ENCODE measurements around the gene NT5C.

Gene NT5C

DNA sequence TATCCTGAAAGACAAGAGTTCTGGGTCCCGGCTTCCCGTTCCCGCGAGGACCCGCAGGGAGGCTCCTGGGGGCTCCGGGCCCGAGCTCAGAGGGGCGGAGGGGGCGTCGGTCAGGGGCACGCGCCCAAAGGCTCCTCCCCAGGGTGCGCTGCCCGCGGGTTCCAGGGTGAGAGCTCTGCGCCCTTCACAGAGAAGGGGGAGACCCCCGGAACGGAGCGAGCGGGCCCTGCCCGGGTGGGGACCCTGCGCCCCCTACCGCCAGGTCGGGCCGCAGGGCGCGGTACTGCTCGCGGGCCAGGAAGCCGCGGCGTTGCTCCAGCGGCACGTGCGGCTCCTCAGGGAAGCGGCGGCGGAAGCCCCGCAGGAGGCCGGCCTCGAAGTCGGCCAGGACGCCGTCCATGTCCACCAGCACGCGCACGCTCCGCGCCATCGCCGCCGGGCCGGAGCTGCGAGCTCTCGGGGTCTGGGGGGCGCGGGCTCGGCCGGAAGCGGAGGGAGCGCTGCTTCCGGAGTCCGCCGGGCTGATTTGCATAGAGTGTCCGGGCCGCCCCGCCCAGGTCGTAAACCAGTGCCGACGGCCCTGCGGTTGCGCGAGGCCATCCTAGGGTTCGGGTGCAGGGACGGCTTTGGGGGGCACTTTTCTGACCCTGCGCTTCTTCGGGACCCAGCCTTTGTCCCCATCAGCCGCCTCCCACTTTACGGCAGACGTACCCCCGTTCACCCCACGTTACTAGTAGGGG lies at the start of gene NT5C:
TSS of gene NT5C (minus strand) at position 465 of the 740 bp plus-strand sequence. CDS start at position 430, 35 bp downstream.
- Histone ChIP-seq H3K27me3 (no peaks in the 10 kb centered on the region), H3K27ac (peak within 1 kb of the TSS; percentile 79 to 85)
- intact Hi-C loops (cut with DNase I; ENCODE audit: low total_unique reads), result no loop called here

DNA sequence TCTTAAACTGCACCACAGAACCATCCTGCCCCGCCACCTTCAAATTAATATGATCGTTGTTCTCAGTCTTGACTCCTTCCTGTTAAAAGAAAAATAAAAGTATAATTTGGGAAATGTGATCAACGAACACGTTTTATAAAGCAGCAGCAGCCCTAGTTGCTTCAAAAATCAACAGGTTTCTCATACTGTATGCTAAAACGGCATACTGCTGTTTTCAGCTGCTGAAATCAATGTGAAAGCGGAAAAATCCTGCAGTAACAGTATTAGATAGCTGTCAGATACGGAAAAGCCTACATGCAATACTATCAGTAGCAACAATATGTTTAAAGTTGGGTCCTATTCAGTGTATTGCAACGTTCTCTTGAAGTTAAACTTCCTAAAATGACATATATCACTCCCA lies 49.6 kb upstream of the NT5C start:
- H3K4me1 ChIP-seq, result peaks cover 0 to 33% (median 19%) of the 10 kb centered on the region in 4 donors
- TF ChIP-seq, protein P1, sequence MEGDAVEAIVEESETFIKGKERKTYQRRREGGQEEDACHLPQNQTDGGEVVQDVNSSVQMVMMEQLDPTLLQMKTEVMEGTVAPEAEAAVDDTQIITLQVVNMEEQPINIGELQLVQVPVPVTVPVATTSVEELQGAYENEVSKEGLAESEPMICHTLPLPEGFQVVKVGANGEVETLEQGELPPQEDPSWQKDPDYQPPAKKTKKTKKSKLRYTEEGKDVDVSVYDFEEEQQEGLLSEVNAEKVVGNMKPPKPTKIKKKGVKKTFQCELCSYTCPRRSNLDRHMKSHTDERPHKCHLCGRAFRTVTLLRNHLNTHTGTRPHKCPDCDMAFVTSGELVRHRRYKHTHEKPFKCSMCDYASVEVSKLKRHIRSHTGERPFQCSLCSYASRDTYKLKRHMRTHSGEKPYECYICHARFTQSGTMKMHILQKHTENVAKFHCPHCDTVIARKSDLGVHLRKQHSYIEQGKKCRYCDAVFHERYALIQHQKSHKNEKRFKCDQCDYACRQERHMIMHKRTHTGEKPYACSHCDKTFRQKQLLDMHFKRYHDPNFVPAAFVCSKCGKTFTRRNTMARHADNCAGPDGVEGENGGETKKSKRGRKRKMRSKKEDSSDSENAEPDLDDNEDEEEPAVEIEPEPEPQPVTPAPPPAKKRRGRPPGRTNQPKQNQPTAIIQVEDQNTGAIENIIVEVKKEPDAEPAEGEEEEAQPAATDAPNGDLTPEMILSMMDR (IDR thresholded peaks at IDR 0.05), result no peak
- H3K9me3 ChIP-seq, result no peaks in the 10 kb centered on the region
- H3K27ac ChIP-seq, result peak overlapping the region; percentile 98 to 99
- H3K4me3 ChIP-seq, result peak overlapping the region; percentile 99 to 100
- no peaks in the 10 kb centered on the region for H3K27me3 ChIP-seq
- H3K36me3 ChIP-seq, result peaks cover 6 to 39% (median 23%) of the 10 kb centered on the region in 3 donors
- no peak for DNase-seq
- intact Hi-C loops (cut with DNase I; ENCODE audit: low total_unique reads), result no loop called here

More for the DNA sequence above, at the start of gene NT5C:
- peaks cover 0 to 15% (median 5%) of the 10 kb centered on the region in 4 donors for H3K4me1 ChIP-seq
- H3K9me3 ChIP-seq, result no peaks in the 10 kb centered on the region
- TF ChIP-seq, protein P1 (IDR thresholded peaks at IDR 0.05), result peak; percentile 56
- H3K36me3 ChIP-seq, result peaks cover 0 to 19% (median 0%) of the 10 kb centered on the region in 3 donors
- peak; percentile 79 to 88 for DNase-seq
- peak within 1 kb of the TSS; percentile 61 to 63 for H3K4me3 ChIP-seq

GRCh38 chr17:75178453-75178852 lies 46.9 kb upstream of the NT5C start:
- Histone ChIP-seq H3K4me3 (no peak overlapping the region), H3K9me3 (no peaks in the 10 kb centered on the region), H3K27me3 (no peaks in the 10 kb centered on the region), H3K36me3 (peaks cover 32 to 65% (median 47%) of the 10 kb centered on the region in 3 donors), H3K4me1 (peaks cover 0 to 30% (median 18%) of the 10 kb centered on the region in 4 donors), H3K27ac (no peak overlapping the region)
- TF ChIP-seq, protein P1 (IDR thresholded peaks at IDR 0.05), result no peak
- no peak for DNase-seq
- intact Hi-C loops (cut with DNase I; ENCODE audit: low total_unique reads), result no loop called here

DNA sequence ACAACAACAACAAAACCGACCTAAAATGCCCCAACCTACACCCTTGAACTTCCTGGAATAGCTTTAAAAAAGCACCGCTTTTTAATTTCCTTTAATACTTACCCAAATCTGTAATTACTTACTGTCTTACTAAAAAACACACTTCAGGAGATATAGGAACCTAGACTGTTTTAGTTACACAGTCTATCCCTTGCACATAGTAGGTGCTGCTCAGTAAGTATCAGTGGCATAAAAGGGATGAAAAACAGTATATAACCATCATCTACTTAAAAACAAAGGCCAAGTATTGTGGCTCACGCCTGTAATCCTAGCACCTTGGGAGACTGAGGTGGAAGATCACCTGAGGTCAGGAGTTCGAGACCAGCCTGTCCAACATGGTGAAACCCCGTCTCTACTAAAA lies 45.1 kb upstream of the NT5C start:
- Histone ChIP-seq H3K9me3 (no peaks in the 10 kb centered on the region), H3K27me3 (no peaks in the 10 kb centered on the region), H3K27ac (no peak overlapping the region), H3K4me3 (no peak overlapping the region), H3K4me1 (peaks cover 0 to 27% (median 16%) of the 10 kb centered on the region in 4 donors), H3K36me3 (peaks cover 36 to 78% (median 59%) of the 10 kb centered on the region in 3 donors)
- TF ChIP-seq, protein P1 (IDR thresholded peaks at IDR 0.05), result no peak
- DNase-seq, result no peak
- intact Hi-C loops (cut with DNase I; ENCODE audit: low total_unique reads), result no loop called here

DNA sequence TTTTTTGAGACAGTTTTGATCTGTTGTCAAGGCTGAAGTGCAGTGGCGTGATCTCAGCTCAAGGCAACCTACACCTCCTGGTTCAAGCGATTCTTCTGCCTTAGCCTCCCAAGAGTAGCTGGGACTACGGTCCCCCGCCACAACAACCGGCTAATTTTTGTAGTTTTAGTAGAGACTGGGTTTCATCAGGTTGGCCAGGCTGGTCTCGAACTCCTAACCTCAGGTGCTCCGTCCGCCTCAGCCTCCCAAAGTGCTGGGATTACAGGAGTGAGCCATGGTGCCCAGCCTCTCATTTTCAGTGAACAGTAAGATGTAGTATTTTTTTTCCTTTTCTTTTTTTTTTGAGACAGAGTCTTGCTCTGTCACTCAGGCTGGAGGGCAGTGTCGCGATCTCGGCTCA lies 43.5 kb upstream of the NT5C start:
- intact Hi-C loops (cut with DNase I; ENCODE audit: low total_unique reads), result loop anchor here (2.0 kb wide), 1 partner anchor 58 kb away; no protein-coding TSS in a partner anchor
- Histone ChIP-seq H3K27me3 (no peaks in the 10 kb centered on the region), H3K27ac (no peak overlapping the region), H3K4me1 (peaks cover 0 to 14% (median 8%) of the 10 kb centered on the region in 4 donors), H3K4me3 (no peak overlapping the region), H3K36me3 (peaks cover 42 to 78% (median 59%) of the 10 kb centered on the region in 3 donors), H3K9me3 (no peaks in the 10 kb centered on the region)
- no peak for DNase-seq
- TF ChIP-seq, protein P1 (IDR thresholded peaks at IDR 0.05), result no peak
